ENCODE results near the gene VSTM1.

DNA sequence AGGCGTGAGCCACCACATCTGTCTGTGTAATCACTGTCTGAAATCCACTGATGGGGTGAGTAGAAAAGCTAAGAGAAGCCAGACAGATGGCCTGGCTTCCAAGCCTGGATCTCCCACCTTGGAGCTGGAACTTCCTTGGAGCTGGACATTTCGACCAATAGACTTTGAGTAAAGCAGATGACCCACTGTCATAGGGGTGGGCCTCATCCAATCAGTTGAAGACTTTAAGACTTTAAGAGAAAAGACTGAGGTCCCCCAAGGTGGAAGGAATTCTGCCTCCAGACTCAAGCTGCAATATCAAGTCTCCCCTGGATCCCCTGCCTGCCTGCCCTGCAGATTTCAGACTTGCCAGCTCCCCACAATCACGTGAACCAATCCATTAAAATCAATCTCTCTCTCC is 20.7 kb downstream of the VSTM1 start:
- TF ChIP-seq, protein P1, sequence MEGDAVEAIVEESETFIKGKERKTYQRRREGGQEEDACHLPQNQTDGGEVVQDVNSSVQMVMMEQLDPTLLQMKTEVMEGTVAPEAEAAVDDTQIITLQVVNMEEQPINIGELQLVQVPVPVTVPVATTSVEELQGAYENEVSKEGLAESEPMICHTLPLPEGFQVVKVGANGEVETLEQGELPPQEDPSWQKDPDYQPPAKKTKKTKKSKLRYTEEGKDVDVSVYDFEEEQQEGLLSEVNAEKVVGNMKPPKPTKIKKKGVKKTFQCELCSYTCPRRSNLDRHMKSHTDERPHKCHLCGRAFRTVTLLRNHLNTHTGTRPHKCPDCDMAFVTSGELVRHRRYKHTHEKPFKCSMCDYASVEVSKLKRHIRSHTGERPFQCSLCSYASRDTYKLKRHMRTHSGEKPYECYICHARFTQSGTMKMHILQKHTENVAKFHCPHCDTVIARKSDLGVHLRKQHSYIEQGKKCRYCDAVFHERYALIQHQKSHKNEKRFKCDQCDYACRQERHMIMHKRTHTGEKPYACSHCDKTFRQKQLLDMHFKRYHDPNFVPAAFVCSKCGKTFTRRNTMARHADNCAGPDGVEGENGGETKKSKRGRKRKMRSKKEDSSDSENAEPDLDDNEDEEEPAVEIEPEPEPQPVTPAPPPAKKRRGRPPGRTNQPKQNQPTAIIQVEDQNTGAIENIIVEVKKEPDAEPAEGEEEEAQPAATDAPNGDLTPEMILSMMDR (IDR thresholded peaks at IDR 0.05), result no peak
- TF ChIP-seq POLR2AphosphoS5 (IDR thresholded peaks at IDR 0.05), result no peak

Data from gastroesophageal sphincter (tissue), 3 donors.